Right renal cortex interstitium (tissue), 3 donors: ENCODE data around the gene ITGB1BP1. TPM values are rescaled to one million over a fixed set of nuclear protein-coding genes. Genes with fewer than 3 reads are reported as not detected.

Experiments used
- DNase-seq, 3 donors: peaks; one replicate each; pipeline ENCODE4 v3.0.0-alpha.2; 2013; ENCODE audit warnings: low read depth in 3 of 3, low spot score in 2 of 3
- polyA plus RNA-seq, 3 donors: library from polyadenylated mRNA; unstranded; fragments of 120-200 nt; gene quantifications; one replicate each; pipeline ENCODE4 v1.2.1, GENCODE V29; 2013; ENCODE audit not compliant: insufficient read length in 3 of 3

The ITGB1BP1 gene
- polyA plus RNA-seq, 3 donors, result 66.0 to 86.4 (median 73.3) TPM

GRCh38 chr2:9428965-9429577 lies 5.7 kb upstream of the ITGB1BP1 start:
- no peak for DNase-seq

DNA sequence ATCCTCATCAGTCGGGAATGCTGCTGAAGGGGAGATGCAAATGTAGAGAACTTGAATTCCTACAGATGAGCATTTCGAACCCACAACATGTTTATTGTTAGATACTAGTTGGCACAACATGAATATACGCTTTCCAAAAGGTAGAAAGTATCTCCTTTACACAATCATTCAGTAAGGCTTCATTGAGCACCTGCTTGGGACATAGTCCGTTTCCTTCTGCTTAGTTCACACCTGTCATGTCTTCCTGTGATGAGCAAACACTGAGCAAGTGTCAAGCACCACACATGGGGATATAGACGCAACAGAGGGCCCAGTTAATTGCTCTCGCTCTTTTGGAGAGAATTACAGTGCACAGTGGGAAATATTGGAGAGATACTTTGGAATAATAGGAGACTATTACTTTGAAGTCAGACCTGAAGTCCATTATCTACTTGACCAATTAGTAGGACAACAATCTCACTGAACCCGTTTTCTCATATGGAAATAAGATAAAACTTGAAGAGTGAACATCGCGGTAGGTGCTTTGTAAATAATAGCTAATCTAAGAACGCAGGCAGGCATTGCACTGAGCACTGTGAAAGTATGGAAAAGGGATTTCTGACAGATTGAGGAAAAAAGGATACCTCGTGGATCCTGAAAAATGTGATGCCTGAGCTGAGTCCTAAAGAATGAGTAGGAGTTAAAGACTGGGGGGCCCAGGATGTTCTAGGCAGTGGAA lies 1.3 kb upstream of the ITGB1BP1 start:
- DNase-seq, result no peak

DNA sequence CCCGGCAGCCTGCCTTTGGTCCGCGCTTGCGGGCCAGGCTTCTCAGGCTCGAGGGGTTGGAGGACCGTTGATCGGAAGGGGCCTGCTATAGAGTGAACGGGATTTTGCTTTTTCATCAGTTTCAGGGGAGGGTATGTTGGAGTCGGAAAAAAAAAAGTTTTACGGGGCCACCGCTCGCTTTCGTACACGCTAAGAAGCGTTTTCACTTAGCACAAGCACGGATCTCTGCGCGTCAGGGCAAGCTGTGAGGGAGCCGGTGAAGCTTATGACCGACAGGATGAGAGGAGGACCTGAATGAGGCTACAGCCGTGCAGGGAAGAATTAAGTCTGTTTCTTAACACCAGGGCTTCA lies 569 bp upstream of the ITGB1BP1 start:
- no peak for DNase-seq

DNA sequence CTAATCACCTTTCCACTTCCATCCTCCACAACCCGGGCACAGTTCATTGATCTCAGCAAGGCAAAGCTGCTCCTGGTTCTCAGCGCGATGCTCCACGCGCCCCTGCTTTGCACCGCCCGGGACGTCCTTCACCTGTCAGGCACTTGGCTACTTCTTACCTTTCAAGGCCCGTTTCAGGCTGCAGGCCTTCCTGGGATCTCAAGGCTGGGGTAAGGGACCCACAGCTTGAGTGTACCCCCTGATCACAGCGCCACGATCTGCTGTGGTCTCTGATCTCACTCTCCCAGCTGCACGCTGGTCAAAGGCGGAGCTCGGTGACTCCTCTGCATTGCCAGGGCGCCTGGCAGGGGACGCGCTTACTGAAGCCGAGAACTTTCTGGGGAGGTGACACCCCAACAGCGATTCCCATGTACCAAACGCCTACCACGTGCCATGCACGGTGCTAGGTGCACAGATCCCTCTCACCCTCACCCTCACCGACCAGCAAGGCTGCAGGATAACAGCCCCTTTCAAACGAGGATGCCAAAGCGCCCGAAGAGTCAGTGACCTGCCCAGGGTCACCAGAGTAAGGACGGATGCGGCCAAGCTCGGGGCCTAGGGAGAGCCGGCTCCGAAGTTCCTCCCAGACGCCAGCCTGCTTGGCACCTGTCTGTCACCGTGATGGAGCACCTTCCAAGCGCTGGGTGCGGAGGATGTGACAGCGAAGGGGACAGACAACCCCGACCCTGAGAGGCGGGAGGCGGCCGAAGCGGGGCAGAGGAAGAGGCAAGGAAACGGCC lies 818 bp downstream of the ITGB1BP1 start:
- no peak for DNase-seq

GRCh38 chr2:9420495-9420894 lies 2.8 kb downstream of the ITGB1BP1 start:
- no peak for DNase-seq

- no peak for DNase-seq
These were observed 3.8 kb downstream of the ITGB1BP1 start for GRCh38 chr2:9419541-9419940.

DNA sequence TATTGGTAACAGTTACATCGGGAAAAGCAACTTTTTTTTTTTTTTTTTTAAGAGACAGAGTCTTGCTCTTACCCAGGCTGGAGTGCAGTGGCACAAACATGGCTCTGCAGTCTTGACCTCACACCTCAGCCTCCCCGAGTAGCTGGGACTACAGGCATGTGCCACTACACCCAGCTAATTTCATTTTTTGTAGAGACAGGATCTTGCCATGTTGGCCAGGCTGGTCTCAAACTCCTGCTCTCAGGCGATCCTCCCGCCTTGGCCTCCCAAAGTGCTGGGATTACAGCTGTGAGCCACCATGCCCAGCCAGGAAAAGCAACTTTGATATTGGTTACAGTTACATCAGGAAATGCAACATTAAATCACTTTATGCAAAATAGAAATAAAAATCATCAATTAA lies 4.6 kb downstream of the ITGB1BP1 start:
- DNase-seq, result no peak

DNA sequence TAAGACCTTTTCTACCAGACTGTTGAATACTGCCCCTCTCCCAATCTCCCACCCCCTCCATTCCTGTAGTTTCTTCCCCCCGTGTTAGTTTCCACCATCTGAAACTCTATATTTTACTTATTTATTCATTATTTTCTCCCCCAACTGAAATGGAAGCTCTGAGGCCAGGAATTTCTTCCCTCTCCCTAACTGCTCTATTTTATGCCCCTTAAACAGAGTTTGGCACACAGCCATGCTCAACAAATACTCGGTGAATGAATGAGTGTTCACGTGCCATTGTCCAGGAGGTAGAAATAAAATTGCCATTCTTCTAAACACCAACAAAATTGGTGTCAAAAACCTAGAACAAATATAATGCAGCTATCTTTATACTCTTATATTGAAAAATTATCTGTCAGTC lies 5.6 kb downstream of the ITGB1BP1 start:
- no peak for DNase-seq

DNA sequence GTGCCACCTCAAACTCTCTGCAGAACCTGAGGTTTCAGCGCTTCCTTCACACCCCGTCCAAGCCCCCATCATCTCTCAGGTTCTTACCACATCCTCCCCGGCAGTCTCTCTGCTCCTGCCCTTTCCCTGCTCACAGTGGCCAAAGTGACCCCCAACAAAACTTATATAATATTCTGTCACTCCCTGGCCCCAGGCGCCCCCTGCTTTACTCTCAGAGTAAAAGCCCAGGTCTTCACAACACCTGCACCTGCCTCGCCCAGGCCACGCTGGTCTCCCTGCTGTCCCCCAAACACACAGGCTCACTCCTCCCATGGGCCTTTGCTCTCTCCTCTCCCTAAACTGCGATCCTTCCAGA lies 6.4 kb downstream of the ITGB1BP1 start:
- DNase-seq, result no peak

- no peak for DNase-seq
These were observed 6.9 kb downstream of the ITGB1BP1 start for GRCh38 chr2:9416267-9416961.

GRCh38 chr2:9415516-9416169 lies 7.7 kb downstream of the ITGB1BP1 start:
- no peak for DNase-seq

GRCh38 chr2:9412781-9413180 lies 10.5 kb downstream of the ITGB1BP1 start:
- no peak for DNase-seq

DNA sequence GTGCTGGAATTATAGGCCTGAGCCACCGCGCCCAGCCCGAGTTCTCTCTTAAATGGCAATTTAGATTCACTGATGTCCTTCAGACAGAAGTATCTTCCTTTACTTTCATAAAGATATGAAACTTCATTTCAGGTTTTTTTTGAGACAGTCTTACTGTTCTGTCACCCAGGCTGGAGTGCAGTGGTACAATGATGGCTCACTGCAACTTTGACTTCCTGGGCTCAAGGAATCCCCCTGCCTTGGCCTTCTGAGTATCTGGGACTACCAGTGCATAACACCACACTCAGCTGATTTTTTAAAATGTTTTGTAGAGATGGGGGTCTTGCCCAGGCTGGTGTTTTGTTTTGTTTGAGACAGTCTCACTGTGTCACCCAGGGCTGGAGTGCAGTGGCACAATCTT lies 13.2 kb downstream of the ITGB1BP1 start:
- no peak for DNase-seq

DNA sequence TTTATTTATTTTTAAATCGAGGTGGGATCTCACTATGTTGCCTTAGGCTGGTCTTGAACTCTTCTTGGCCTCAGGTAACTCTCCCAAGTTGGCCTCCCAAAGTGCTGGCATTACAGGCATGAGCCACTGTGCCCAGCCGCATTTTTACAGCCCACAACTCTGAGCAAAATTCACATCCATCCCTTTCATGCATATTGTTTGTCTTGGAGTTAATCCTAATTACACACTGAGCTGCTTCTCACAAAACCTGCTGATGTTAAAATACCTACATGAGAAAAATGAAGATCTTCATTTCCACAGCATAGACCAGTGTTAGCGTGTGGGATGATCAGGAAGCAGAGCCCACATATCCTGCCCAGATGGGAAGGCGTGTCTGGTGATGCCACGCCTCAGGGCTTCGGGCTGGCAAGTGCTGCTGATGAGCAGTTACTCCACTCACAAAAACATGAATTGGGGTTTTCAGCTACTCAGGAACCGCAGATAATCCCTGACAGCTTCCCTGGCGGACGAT lies 14.6 kb downstream of the ITGB1BP1 start:
- no peak for DNase-seq

DNA sequence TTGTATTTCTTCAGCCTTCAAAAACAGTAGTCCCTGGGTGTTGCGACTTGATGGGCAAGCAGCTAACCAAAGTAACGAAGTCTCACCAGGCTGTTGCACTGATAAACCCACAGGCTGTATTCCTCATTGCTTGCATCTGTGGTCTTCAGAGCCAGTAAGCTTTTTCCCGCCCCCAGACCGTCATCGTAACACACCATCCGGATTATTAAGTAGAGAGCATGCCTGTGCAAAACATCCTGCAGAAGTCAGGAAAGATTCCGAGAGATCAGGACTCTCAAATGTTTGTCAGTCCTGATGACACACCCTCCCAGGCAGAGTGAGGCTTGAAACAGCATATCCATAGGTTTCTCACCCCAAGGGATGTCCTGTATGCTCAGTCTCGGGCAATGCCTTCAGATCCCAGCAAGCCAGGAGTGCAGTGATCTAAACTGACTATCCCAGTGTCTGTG lies 15.9 kb downstream of the ITGB1BP1 start:
- DNase-seq, result no peak

- no peak for DNase-seq
These were observed 16.6 kb downstream of the ITGB1BP1 start for GRCh38 chr2:9406529-9407362.

GRCh38 chr2:9405636-9406035 lies 17.7 kb downstream of the ITGB1BP1 start:
- no peak for DNase-seq

DNA sequence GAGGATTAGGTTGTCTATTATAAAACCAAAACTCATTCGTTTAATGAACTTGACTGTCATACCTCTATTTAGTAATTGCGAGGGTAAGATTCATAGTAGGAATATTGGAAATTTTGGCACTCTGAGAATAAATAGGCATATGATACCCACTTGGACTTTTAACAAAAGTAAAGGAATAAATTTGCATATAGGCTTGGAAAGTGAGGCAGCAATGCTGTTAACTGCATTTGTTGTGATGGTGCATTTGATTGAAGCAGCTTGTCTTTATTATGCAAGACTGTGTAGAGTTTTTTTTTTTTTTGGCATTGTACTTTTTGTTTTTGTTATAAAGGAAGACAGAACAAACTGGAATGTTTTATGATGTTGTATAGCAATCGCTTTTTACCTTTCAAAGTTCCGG lies 18.9 kb downstream of the ITGB1BP1 start:
- DNase-seq, result no peak

GRCh38 chr2:9403924-9404323 lies 19.4 kb downstream of the ITGB1BP1 start:
- no peak for DNase-seq
